ENCODE measurements around the gene A4GALT. TPM values are rescaled to one million over a fixed set of nuclear protein-coding genes. Genes with fewer than 3 reads are reported as not detected.

A4GALT gene
- total RNA-seq, 3 donors from 2014 or later: 4.0 to 29.8 (median 9.3) TPM

- peaks cover 56% of the 10 kb centered on the region for H3K4me1 ChIP-seq (ENCODE audit: low read depth)
- no peak for ATAC-seq
- H3K36me3 ChIP-seq (ENCODE audit: low read depth): no peaks in the 10 kb centered on the region
- no peak overlapping the region for H3K4me3 ChIP-seq
- DNase-seq: no peak
- no peaks in the 10 kb centered on the region for H3K9me3 ChIP-seq
- intact Hi-C loops (cut with DNase I, micrococcal nuclease): no loop called here
- TF ChIP-seq CTCF (IDR thresholded peaks at IDR 0.05): no peak
Measured at GRCh38 chr22:42642806-42643633, 77.7 kb downstream of the A4GALT start.

Other genes with a start within 250 kb of the A4GALT start
- 10 to 100 TPM; 32.2 to 37.0 (median 32.4) TPM for gene RRP7A, start 201.1 kb downstream of the A4GALT start, total RNA-seq
- gene SERHL2, start 166.9 kb downstream of the A4GALT start, total RNA-seq: 1 to 10 TPM in 1 of 3 donors, under 1 TPM in 2; 0.52 to 2.5 (median 0.89) TPM
- gene POLDIP3, start 106.0 kb downstream of the A4GALT start, total RNA-seq: 10 to 100 TPM; 58.6 to 65.8 (median 65.0) TPM
- gene ATP5MGL, start 80.3 kb downstream of the A4GALT start, total RNA-seq: 1 to 10 TPM in 2 of 3 donors, under 1 TPM in 1; 0.92 to 1.7 (median 1.2) TPM
- gene CYB5R3, start 71.5 kb downstream of the A4GALT start, total RNA-seq: 100 to 1,000 TPM; 139 to 211 (median 176) TPM
- 10 to 100 TPM; 20.0 to 41.3 (median 34.3) TPM for gene ARFGAP3, start 136.4 kb upstream of the A4GALT start, total RNA-seq